Measurements from ENCODE around the gene GID4. TPM values are rescaled to one million over a fixed set of nuclear protein-coding genes. Genes with fewer than 3 reads are reported as not detected.

GID4 gene
- total RNA-seq, 2 experiments from 2014 or later: 3.4 to 3.7 TPM

DNA sequence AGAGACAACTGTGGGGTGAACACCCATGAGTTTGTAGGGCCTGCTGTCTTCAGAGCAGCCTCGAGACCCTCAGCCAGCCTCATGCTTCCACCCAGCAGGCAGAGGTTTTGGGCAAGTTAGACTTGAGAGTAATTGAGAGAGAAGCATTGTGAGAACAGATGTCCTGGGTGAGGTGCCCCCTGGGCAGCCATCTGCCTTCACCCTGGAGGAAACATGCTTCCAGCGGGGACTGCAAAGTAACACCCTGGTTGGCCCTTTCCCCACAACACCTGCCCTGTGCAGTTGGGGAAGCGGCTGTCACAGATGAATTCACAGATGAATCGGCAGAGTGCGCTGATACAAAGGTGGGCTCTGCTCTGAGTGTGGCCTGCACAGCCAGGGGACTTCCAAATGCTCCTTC lies 23.6 kb upstream of the GID4 start:
- peaks cover 55% of the 10 kb centered on the region for H3K36me3 Mint-ChIP-seq (ENCODE audit: low read depth)
- DNase-seq (no peak), ATAC-seq (ENCODE audit: poor library complexity) (no peak)
- no peak overlapping the region for H3K27ac ChIP-seq (ENCODE audit: low read depth in 1 of 2, low read length in 2 of 2)
- intact Hi-C loops (cut with DNase I, micrococcal nuclease): no loop called here
- ChIA-PET CTCF (no interaction called here), POLR2A (no interaction called here)
- no peaks in the 10 kb centered on the region for H3K4me1 ChIP-seq (ENCODE audit: insufficient read depth, low read length)
- no peaks in the 10 kb centered on the region for H3K27me3 ChIP-seq (ENCODE audit: control insufficient read depth in 1 of 2, insufficient read depth in 2 of 2, low read length in 2 of 2)
- H3K27ac Mint-ChIP-seq: no peak overlapping the region
- TF ChIP-seq, protein P1, sequence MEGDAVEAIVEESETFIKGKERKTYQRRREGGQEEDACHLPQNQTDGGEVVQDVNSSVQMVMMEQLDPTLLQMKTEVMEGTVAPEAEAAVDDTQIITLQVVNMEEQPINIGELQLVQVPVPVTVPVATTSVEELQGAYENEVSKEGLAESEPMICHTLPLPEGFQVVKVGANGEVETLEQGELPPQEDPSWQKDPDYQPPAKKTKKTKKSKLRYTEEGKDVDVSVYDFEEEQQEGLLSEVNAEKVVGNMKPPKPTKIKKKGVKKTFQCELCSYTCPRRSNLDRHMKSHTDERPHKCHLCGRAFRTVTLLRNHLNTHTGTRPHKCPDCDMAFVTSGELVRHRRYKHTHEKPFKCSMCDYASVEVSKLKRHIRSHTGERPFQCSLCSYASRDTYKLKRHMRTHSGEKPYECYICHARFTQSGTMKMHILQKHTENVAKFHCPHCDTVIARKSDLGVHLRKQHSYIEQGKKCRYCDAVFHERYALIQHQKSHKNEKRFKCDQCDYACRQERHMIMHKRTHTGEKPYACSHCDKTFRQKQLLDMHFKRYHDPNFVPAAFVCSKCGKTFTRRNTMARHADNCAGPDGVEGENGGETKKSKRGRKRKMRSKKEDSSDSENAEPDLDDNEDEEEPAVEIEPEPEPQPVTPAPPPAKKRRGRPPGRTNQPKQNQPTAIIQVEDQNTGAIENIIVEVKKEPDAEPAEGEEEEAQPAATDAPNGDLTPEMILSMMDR (IDR thresholded peaks at IDR 0.05): no peak
- H3K9me3 ChIP-seq (ENCODE audit: control insufficient read depth in 1 of 2, insufficient read depth in 1 of 2, low read length in 2 of 2): no peaks in the 10 kb centered on the region
- peaks cover 20% of the 10 kb centered on the region for H3K36me3 ChIP-seq (ENCODE audit: insufficient read depth, low read length)
- H3K4me3 Mint-ChIP-seq: no peak overlapping the region
- H3K27me3 Mint-ChIP-seq: no peaks in the 10 kb centered on the region
- H3K4me1 Mint-ChIP-seq (ENCODE audit: low read depth): no peaks in the 10 kb centered on the region
- H3K4me3 ChIP-seq (ENCODE audit: low read length): no peak overlapping the region
- no peaks in the 10 kb centered on the region for H3K9me3 Mint-ChIP-seq

DNA sequence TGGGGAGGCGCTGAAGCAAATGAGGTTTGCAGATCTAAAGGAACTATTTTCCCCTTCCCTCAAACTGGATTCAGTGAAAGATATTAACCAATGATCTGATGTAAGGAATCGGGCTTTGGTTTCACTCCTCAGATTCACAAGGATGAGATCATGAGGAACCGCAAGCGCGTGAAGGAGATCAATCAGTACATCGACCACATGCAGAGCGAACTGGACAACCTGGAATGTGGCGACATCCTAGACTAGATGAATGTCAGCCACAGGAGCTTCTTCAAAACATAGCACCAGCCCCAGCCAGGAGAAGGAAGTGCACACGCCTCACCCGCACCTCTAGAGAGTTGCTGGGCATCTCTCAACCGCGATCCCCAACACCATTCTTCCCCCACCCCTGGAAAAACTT lies 22.8 kb upstream of the GID4 start:
- no peaks in the 10 kb centered on the region for H3K9me3 Mint-ChIP-seq
- no peak overlapping the region for H3K27ac Mint-ChIP-seq

GRCh38 chr17:18017958-18018357 lies 21.2 kb upstream of the GID4 start:
- no peaks in the 10 kb centered on the region for H3K4me1 Mint-ChIP-seq (ENCODE audit: low read depth)
- ATAC-seq (ENCODE audit: poor library complexity) (no peak), DNase-seq (no peak)
- Histone ChIP-seq H3K36me3 (ENCODE audit: insufficient read depth, low read length) (peaks cover 32% of the 10 kb centered on the region), H3K9me3 (ENCODE audit: control insufficient read depth in 1 of 2, insufficient read depth in 1 of 2, low read length in 2 of 2) (no peaks in the 10 kb centered on the region), H3K27me3 (ENCODE audit: control insufficient read depth in 1 of 2, insufficient read depth in 2 of 2, low read length in 2 of 2) (no peaks in the 10 kb centered on the region), H3K4me1 (ENCODE audit: insufficient read depth, low read length) (no peaks in the 10 kb centered on the region), H3K4me3 (ENCODE audit: low read length) (no peak overlapping the region), H3K27ac (ENCODE audit: low read depth in 1 of 2, low read length in 2 of 2) (no peak overlapping the region)
- CTCF ChIA-PET: no interaction called here
- intact Hi-C loops (cut with DNase I, micrococcal nuclease): loop anchor here in 1 of 2 experiments (2.0 kb wide), 1 partner anchor 33 kb away; no protein-coding TSS in a partner anchor
- POLR2A ChIA-PET: no interaction called here
- no peak overlapping the region for H3K4me3 Mint-ChIP-seq
- H3K36me3 Mint-ChIP-seq (ENCODE audit: low read depth): peaks cover 48% of the 10 kb centered on the region
- H3K27ac Mint-ChIP-seq: no peak overlapping the region
- H3K27me3 Mint-ChIP-seq: no peaks in the 10 kb centered on the region
- TF ChIP-seq, protein P1 (IDR thresholded peaks at IDR 0.05): no peak
- H3K9me3 Mint-ChIP-seq: no peaks in the 10 kb centered on the region

More for the DNA sequence above, 22.8 kb upstream of the GID4 start:
- Histone ChIP-seq H3K27ac (ENCODE audit: low read depth in 1 of 2, low read length in 2 of 2) (no peak overlapping the region), H3K9me3 (ENCODE audit: control insufficient read depth in 1 of 2, insufficient read depth in 1 of 2, low read length in 2 of 2) (no peaks in the 10 kb centered on the region), H3K4me3 (ENCODE audit: low read length) (no peak overlapping the region), H3K4me1 (ENCODE audit: insufficient read depth, low read length) (no peaks in the 10 kb centered on the region), H3K36me3 (ENCODE audit: insufficient read depth, low read length) (peaks cover 26% of the 10 kb centered on the region), H3K27me3 (ENCODE audit: control insufficient read depth in 1 of 2, insufficient read depth in 2 of 2, low read length in 2 of 2) (no peaks in the 10 kb centered on the region)
- Mint-ChIP-seq H3K4me1 (ENCODE audit: low read depth) (no peaks in the 10 kb centered on the region), H3K4me3 (no peak overlapping the region), H3K36me3 (ENCODE audit: low read depth) (peaks cover 57% of the 10 kb centered on the region), H3K27me3 (no peaks in the 10 kb centered on the region)
- ChIA-PET POLR2A (no interaction called here), CTCF (interaction anchor here (0.6 kb wide), 1 partner anchor 120 kb away, joined by 3 read pairs; no protein-coding TSS in a partner anchor)
- DNase-seq: no peak
- intact Hi-C loops (cut with DNase I, micrococcal nuclease): no loop called here
- TF ChIP-seq, protein P1 (IDR thresholded peaks at IDR 0.05): no peak
- ATAC-seq (ENCODE audit: poor library complexity): no peak

Data from CD4-positive, alpha-beta T cell (primary cell).